ENCODE results near the gene DRAM2.

DNA sequence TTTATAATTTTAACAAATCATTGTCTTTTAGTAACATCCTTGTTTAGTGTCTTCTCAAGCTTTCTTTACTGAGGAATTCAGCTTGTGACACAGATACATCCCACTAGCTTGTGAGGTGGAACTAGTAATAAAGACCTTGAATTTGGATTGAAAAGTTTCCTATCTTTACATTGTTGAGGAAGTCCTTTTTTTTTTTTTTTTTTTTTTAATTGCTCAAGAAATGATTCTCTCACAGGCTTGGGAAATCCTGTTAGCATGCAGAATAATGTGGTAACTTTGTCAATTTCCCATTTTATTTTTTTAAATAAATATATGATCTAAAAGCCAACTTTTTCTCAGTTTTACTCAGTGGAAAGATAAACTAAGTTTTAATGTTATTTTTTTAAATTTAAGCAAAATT lies 44.8 kb upstream of the DRAM2 start:
- no peak for TF ChIP-seq POLR2A (IDR thresholded peaks at IDR 0.05; ENCODE audit: low read depth, low read length)
- TF ChIP-seq GABPA (IDR thresholded peaks at IDR 0.05; ENCODE audit: low read depth) = no peak
- TF ChIP-seq STAT3 (IDR thresholded peaks at IDR 0.05; ENCODE audit: low read depth, low read length) = no peak
- TF ChIP-seq SPI1 (IDR thresholded peaks at IDR 0.05; ENCODE audit: borderline replicate concordance, insufficient read depth, low read depth, low read length) = no peak
- TF ChIP-seq POLR2AphosphoS5 (IDR thresholded peaks at IDR 0.05; ENCODE audit: low read length) = no peak
